Measurements from ENCODE around the gene PNMA6F. TPM values are rescaled to one million over a fixed set of nuclear protein-coding genes. Genes with fewer than 3 reads are reported as not detected.

PNMA6F gene
- not detected for polyA plus RNA-seq (2012; ENCODE audit: low read depth, missing spikeins)

DNA sequence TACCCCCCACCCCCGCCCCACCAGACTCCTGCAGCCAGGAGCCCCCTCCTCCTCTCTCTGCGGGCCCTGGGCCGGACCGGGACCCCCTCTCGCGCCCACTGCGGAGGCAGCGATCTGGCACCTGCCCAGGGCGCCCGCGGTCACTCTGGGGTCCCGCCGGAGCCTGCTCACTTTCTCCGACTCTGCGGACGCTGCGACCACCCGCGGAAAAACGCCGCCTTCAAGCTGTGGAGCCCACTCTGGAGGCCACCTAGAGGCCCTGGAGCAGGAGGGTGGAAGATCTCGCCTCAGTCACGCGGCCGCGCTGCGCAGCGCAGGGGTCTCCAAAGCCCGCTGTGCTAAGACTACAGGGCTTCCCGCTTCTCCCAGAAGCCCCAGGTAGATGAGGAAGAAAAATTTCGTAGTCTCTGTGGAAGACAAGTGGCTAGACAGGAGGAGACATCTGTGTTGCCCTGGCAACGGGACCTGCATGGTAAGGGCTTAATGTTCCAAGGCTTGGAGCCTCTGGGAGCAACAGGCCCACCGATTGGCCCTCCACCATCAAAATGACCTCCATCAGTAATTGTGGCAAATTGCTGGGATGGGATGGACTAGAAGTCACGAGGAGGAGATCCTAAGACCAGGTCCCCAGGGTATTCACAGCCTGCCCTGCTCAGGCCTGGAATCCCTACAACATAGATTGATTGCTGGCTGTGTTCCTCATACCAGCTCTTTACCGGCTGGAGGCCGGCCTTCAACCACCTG is at the start of gene PNMA6F:
TSS of gene PNMA6F (minus strand) at position 387 of the 744 bp plus-strand sequence. CDS start 1,093 bp downstream, outside the sequence.
- no peak for FAIRE-seq
- no peak for DNase-seq (ENCODE audit: insufficient read length, low spot score)
- TF ChIP-seq PAX5 (IDR thresholded peaks at IDR 0.05; ENCODE audit: insufficient read depth, low read length, severe bottlenecking) (no peak), POLR2A (IDR thresholded peaks at IDR 0.05; ENCODE audit: low read depth, low read length) (no peak), POU2F2 (IDR thresholded peaks at IDR 0.05; ENCODE audit: low read depth, low read length) (no peak), SPI1 (IDR thresholded peaks at IDR 0.05; ENCODE audit: low read depth, low read length) (no peak), TAF1 (IDR thresholded peaks at IDR 0.05; ENCODE audit: low read depth, low read length) (no peak), POLR2AphosphoS5 (IDR thresholded peaks at IDR 0.05; ENCODE audit: low read depth, low read length) (no peak)

DNA sequence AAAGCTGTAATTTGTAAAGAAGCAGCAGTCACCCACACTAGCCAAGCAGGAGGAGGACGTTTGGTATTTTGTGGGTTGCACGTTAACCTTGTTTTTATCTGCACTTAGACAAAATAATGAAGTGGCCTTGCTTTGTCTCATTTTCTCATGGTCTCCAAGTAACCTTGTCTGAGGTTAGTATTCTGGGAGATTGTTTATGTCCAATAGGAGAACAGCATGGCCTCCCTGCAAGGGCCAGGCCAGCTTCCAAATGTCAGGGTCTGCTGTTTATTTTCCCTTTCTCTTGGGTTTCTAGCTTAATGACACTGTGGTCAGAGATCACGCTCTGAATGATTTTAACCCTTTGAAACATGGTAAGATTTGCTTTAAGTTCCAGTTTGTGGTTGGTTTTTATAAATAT is 49.7 kb upstream of the PNMA6F start:
- FAIRE-seq (peak; percentile 5), DNase-seq (ENCODE audit: insufficient read length, low spot score) (no peak)
- no peak for TF ChIP-seq POU2F2 (IDR thresholded peaks at IDR 0.05; ENCODE audit: low read depth, low read length)
- TF ChIP-seq POLR2A (IDR thresholded peaks at IDR 0.05; ENCODE audit: low read depth, low read length): no peak
- TF ChIP-seq POLR2AphosphoS5 (IDR thresholded peaks at IDR 0.05; ENCODE audit: low read depth, low read length): no peak
- TF ChIP-seq SPI1 (IDR thresholded peaks at IDR 0.05; ENCODE audit: low read depth, low read length): no peak
- TF ChIP-seq PAX5 (IDR thresholded peaks at IDR 0.05; ENCODE audit: insufficient read depth, low read length, severe bottlenecking): no peak
- no peak for TF ChIP-seq TAF1 (IDR thresholded peaks at IDR 0.05; ENCODE audit: low read depth, low read length)

- TF ChIP-seq POU2F2 (IDR thresholded peaks at IDR 0.05; ENCODE audit: low read depth, low read length) (no peak), POLR2A (IDR thresholded peaks at IDR 0.05; ENCODE audit: low read depth, low read length) (no peak), SPI1 (IDR thresholded peaks at IDR 0.05; ENCODE audit: low read depth, low read length) (no peak), POLR2AphosphoS5 (IDR thresholded peaks at IDR 0.05; ENCODE audit: low read depth, low read length) (no peak), TAF1 (IDR thresholded peaks at IDR 0.05; ENCODE audit: low read depth, low read length) (no peak), PAX5 (IDR thresholded peaks at IDR 0.05; ENCODE audit: insufficient read depth, low read length, severe bottlenecking) (no peak)
- no peak for FAIRE-seq
These were observed 48.9 kb upstream of the PNMA6F start for GRCh38 chrX:153370293-153371055.

DNA sequence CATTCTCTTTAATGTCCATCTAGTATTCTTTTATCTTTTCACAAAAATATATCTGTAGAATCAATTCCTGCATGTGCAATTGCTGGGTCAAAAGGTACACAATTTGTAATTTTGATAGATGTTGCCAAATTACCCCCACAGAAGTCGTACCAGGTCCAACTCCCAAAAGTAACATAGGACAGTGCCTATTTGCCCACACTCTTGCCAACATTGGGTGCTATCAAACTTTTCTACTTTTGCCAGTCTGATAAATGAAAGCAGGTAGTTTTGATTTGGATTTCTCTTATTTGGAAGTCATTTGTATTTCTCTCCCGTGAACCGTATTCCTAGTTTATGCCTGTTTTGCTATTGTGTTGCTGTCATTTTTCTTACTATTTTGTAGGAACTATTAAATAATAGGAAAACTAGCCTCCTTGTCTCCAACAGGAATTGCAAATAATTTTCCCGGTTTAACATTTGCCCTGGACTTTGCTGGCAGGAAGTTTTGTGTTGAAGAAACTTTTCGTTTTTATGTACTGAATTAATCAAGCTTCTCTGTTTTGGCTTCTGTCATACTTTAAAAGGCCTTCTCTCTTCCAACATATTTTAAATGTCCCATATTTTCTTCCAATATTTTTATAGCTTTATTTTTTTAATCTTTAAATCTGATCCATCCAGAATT is 45.4 kb upstream of the PNMA6F start:
- FAIRE-seq: no peak
- TF ChIP-seq TAF1 (IDR thresholded peaks at IDR 0.05; ENCODE audit: low read depth, low read length) (no peak), POLR2AphosphoS5 (IDR thresholded peaks at IDR 0.05; ENCODE audit: low read depth, low read length) (no peak), SPI1 (IDR thresholded peaks at IDR 0.05; ENCODE audit: low read depth, low read length) (no peak), POU2F2 (IDR thresholded peaks at IDR 0.05; ENCODE audit: low read depth, low read length) (no peak), PAX5 (IDR thresholded peaks at IDR 0.05; ENCODE audit: insufficient read depth, low read length, severe bottlenecking) (no peak), POLR2A (IDR thresholded peaks at IDR 0.05; ENCODE audit: low read depth, low read length) (no peak)
- DNase-seq (ENCODE audit: insufficient read length, low spot score): no peak

More at GRCh38 chrX:153370293-153371055, 48.9 kb upstream of the PNMA6F start:
- no peak for DNase-seq (ENCODE audit: insufficient read length, low spot score)

DNA sequence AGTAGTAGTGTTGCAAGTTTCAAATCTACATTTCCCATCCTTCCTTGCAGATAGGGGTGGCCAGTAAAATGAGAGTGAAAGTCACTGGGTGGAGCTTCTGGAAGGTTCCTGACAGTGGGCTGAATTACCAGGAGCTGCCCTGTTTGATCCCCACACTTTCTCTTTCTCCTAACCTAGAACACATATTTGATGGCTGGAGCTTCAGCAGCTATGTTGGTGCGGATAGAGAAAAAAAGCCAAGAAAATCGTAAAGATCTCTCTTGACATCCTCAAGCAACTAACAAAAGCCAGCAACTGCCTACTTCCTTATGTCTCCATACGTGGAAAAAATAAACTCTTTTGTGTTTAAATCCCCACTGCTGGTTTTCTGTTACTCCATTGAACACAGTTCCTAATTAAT is 44.6 kb upstream of the PNMA6F start:
- FAIRE-seq (peak; percentile 88), DNase-seq (ENCODE audit: insufficient read length, low spot score) (no peak)
- TF ChIP-seq TAF1 (IDR thresholded peaks at IDR 0.05; ENCODE audit: low read depth, low read length): no peak
- no peak for TF ChIP-seq POLR2A (IDR thresholded peaks at IDR 0.05; ENCODE audit: low read depth, low read length)
- TF ChIP-seq POLR2AphosphoS5 (IDR thresholded peaks at IDR 0.05; ENCODE audit: low read depth, low read length): no peak
- TF ChIP-seq PAX5 (IDR thresholded peaks at IDR 0.05; ENCODE audit: insufficient read depth, low read length, severe bottlenecking): no peak
- no peak for TF ChIP-seq SPI1 (IDR thresholded peaks at IDR 0.05; ENCODE audit: low read depth, low read length)
- no peak for TF ChIP-seq POU2F2 (IDR thresholded peaks at IDR 0.05; ENCODE audit: low read depth, low read length)

GRCh38 chrX:153365670-153366069 is 44.1 kb upstream of the PNMA6F start:
- DNase-seq (ENCODE audit: insufficient read length, low spot score) (no peak), FAIRE-seq (no peak)
- TF ChIP-seq TAF1 (IDR thresholded peaks at IDR 0.05; ENCODE audit: low read depth, low read length) (no peak), POU2F2 (IDR thresholded peaks at IDR 0.05; ENCODE audit: low read depth, low read length) (no peak), POLR2AphosphoS5 (IDR thresholded peaks at IDR 0.05; ENCODE audit: low read depth, low read length) (no peak), POLR2A (IDR thresholded peaks at IDR 0.05; ENCODE audit: low read depth, low read length) (no peak), PAX5 (IDR thresholded peaks at IDR 0.05; ENCODE audit: insufficient read depth, low read length, severe bottlenecking) (no peak), SPI1 (IDR thresholded peaks at IDR 0.05; ENCODE audit: low read depth, low read length) (no peak)

- FAIRE-seq (no peak), DNase-seq (ENCODE audit: insufficient read length, low spot score) (no peak)
- TF ChIP-seq SPI1 (IDR thresholded peaks at IDR 0.05; ENCODE audit: low read depth, low read length): no peak
- TF ChIP-seq POLR2A (IDR thresholded peaks at IDR 0.05; ENCODE audit: low read depth, low read length): no peak
- TF ChIP-seq PAX5 (IDR thresholded peaks at IDR 0.05; ENCODE audit: insufficient read depth, low read length, severe bottlenecking): no peak
- TF ChIP-seq POLR2AphosphoS5 (IDR thresholded peaks at IDR 0.05; ENCODE audit: low read depth, low read length): no peak
- no peak for TF ChIP-seq POU2F2 (IDR thresholded peaks at IDR 0.05; ENCODE audit: low read depth, low read length)
- no peak for TF ChIP-seq TAF1 (IDR thresholded peaks at IDR 0.05; ENCODE audit: low read depth, low read length)
These were observed 40.3 kb upstream of the PNMA6F start for GRCh38 chrX:153361781-153362397.

GRCh38 chrX:153357877-153358276 is 36.3 kb upstream of the PNMA6F start:
- DNase-seq (ENCODE audit: insufficient read length, low spot score): no peak
- FAIRE-seq: no peak
- no peak for TF ChIP-seq SPI1 (IDR thresholded peaks at IDR 0.05; ENCODE audit: low read depth, low read length)
- TF ChIP-seq TAF1 (IDR thresholded peaks at IDR 0.05; ENCODE audit: low read depth, low read length): no peak
